ENCODE data around the gene MSANTD7. TPM values are rescaled to one million over a fixed set of nuclear protein-coding genes. Genes with fewer than 3 reads are reported as not detected.

The MSANTD7 gene
- total and polyA plus RNA-seq, 2 of the 13 experiments (the other 11 are each of a cell fraction or from before 2014, with no cell fraction given), result 3.7 to 16.7 TPM

DNA sequence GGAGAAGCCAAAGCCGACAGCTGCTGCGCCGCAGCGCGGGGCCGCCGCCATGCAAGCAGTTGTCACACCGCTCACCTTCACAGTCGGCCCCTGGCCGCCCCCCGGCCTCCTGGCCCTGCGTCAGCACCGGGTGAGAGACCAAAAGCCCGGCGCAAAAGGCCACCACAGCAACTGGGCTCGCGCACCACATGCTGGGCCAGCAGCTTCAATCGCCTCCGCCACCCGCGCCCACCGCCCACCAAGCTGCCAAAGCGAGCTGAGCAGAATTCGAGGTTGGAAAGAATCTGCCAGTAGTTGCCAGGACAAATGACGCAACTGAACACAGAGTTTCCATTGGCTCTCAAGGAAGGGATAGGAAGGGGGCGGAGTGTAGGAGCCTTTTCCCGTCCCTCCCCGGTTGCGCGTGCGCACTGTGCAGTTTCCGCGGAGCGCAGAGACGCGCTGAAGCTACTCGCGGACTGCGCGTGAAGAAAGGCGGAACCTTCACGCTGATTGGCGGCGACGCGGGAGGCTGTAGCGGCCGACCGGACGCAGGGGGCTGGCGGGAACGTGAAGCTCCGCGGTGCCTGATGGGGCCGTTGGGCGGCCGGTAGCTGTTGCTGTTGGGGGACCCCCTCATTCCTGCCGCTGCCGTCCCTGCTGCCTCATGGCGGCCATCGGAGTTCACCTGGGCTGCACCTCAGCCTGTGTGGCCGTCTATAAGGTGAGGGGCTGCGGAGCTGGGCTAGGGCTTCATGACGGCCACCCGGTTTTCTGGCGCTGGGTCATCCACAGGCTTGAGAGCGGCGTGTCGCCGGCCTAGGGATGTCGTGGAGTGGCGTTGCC lies at the start of gene MSANTD7, which contains the start of the genes CDNF and HSPA14 (continued):
- TF ChIP-seq, protein P1, sequence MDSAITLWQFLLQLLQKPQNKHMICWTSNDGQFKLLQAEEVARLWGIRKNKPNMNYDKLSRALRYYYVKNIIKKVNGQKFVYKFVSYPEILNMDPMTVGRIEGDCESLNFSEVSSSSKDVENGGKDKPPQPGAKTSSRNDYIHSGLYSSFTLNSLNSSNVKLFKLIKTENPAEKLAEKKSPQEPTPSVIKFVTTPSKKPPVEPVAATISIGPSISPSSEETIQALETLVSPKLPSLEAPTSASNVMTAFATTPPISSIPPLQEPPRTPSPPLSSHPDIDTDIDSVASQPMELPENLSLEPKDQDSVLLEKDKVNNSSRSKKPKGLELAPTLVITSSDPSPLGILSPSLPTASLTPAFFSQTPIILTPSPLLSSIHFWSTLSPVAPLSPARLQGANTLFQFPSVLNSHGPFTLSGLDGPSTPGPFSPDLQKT (CRISPR knock-in tag; IDR thresholded peaks at IDR 0.05; ENCODE audit: borderline replicate concordance), result no peak
- TF ChIP-seq, protein P2, sequence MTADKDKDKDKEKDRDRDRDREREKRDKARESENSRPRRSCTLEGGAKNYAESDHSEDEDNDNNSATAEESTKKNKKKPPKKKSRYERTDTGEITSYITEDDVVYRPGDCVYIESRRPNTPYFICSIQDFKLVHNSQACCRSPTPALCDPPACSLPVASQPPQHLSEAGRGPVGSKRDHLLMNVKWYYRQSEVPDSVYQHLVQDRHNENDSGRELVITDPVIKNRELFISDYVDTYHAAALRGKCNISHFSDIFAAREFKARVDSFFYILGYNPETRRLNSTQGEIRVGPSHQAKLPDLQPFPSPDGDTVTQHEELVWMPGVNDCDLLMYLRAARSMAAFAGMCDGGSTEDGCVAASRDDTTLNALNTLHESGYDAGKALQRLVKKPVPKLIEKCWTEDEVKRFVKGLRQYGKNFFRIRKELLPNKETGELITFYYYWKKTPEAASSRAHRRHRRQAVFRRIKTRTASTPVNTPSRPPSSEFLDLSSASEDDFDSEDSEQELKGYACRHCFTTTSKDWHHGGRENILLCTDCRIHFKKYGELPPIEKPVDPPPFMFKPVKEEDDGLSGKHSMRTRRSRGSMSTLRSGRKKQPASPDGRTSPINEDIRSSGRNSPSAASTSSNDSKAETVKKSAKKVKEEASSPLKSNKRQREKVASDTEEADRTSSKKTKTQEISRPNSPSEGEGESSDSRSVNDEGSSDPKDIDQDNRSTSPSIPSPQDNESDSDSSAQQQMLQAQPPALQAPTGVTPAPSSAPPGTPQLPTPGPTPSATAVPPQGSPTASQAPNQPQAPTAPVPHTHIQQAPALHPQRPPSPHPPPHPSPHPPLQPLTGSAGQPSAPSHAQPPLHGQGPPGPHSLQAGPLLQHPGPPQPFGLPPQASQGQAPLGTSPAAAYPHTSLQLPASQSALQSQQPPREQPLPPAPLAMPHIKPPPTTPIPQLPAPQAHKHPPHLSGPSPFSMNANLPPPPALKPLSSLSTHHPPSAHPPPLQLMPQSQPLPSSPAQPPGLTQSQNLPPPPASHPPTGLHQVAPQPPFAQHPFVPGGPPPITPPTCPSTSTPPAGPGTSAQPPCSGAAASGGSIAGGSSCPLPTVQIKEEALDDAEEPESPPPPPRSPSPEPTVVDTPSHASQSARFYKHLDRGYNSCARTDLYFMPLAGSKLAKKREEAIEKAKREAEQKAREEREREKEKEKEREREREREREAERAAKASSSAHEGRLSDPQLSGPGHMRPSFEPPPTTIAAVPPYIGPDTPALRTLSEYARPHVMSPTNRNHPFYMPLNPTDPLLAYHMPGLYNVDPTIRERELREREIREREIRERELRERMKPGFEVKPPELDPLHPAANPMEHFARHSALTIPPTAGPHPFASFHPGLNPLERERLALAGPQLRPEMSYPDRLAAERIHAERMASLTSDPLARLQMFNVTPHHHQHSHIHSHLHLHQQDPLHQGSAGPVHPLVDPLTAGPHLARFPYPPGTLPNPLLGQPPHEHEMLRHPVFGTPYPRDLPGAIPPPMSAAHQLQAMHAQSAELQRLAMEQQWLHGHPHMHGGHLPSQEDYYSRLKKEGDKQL (CRISPR knock-in tag; IDR thresholded peaks at IDR 0.05; ENCODE audit: low read depth), result no peak; the same call in 1 of the 2 replicates
- TF ChIP-seq, protein P3, sequence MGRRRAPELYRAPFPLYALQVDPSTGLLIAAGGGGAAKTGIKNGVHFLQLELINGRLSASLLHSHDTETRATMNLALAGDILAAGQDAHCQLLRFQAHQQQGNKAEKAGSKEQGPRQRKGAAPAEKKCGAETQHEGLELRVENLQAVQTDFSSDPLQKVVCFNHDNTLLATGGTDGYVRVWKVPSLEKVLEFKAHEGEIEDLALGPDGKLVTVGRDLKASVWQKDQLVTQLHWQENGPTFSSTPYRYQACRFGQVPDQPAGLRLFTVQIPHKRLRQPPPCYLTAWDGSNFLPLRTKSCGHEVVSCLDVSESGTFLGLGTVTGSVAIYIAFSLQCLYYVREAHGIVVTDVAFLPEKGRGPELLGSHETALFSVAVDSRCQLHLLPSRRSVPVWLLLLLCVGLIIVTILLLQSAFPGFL (CRISPR knock-in tag; IDR thresholded peaks at IDR 0.05), result no peak
- no peak for TF ChIP-seq ZNF737 (CRISPR knock-in tag; IDR thresholded peaks at IDR 0.05; ENCODE audit: borderline replicate concordance)
- peak; percentile 75; the same call in 1 of the 2 replicates for TF ChIP-seq FOXJ3 (CRISPR knock-in tag; IDR thresholded peaks at IDR 0.05; ENCODE audit: borderline replicate concordance)
- TF ChIP-seq, protein P4, sequence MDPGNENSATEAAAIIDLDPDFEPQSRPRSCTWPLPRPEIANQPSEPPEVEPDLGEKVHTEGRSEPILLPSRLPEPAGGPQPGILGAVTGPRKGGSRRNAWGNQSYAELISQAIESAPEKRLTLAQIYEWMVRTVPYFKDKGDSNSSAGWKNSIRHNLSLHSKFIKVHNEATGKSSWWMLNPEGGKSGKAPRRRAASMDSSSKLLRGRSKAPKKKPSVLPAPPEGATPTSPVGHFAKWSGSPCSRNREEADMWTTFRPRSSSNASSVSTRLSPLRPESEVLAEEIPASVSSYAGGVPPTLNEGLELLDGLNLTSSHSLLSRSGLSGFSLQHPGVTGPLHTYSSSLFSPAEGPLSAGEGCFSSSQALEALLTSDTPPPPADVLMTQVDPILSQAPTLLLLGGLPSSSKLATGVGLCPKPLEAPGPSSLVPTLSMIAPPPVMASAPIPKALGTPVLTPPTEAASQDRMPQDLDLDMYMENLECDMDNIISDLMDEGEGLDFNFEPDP (CRISPR knock-in tag; conservative IDR thresholded peaks at IDR 0.05), result no peak
- peak; percentile 22; the same call in 1 of the 2 replicates for TF ChIP-seq ZNF547 (CRISPR knock-in tag; IDR thresholded peaks at IDR 0.05)
- peak; percentile 18; the same call in 1 of the 2 replicates for TF ChIP-seq ZNF766 (CRISPR knock-in tag; IDR thresholded peaks at IDR 0.05; ENCODE audit: borderline replicate concordance)
- 0 out of 2 replicates have a peak, but pooled peaks have one; percentile 17 for TF ChIP-seq NCOA1 (CRISPR knock-in tag; IDR thresholded peaks at IDR 0.05)
- no peak for TF ChIP-seq ZFYVE20 (CRISPR knock-in tag; IDR thresholded peaks at IDR 0.05; ENCODE audit: borderline replicate concordance, low read depth)
- TF ChIP-seq, protein P5, sequence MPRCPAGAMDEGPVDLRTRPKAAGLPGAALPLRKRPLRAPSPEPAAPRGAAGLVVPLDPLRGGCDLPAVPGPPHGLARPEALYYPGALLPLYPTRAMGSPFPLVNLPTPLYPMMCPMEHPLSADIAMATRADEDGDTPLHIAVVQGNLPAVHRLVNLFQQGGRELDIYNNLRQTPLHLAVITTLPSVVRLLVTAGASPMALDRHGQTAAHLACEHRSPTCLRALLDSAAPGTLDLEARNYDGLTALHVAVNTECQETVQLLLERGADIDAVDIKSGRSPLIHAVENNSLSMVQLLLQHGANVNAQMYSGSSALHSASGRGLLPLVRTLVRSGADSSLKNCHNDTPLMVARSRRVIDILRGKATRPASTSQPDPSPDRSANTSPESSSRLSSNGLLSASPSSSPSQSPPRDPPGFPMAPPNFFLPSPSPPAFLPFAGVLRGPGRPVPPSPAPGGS (CRISPR knock-in tag; IDR thresholded peaks at IDR 0.05), result peak; percentile 21; the same call in 1 of the 2 replicates
- TF ChIP-seq SNAPC2 (CRISPR knock-in tag; IDR thresholded peaks at IDR 0.05), result no peak
- peak; percentile 89; the same call in 1 of the 2 replicates for TF ChIP-seq NFKB2 (CRISPR knock-in tag; IDR thresholded peaks at IDR 0.05; ENCODE audit: borderline replicate concordance)
- TF ChIP-seq PITX1 (CRISPR knock-in tag; IDR thresholded peaks at IDR 0.05), result 0 out of 2 replicates have a peak, but pooled peaks have one; percentile 1
- no peak for TF ChIP-seq NR2F1 (CRISPR knock-in tag; IDR thresholded peaks at IDR 0.05)
- TF ChIP-seq ZNF562 (CRISPR knock-in tag; IDR thresholded peaks at IDR 0.05; ENCODE audit: borderline replicate concordance), result no peak
